EL (cell line): Measurements from ENCODE around the gene EGLN2.
"Not testable (repeated sequence)": the region's sequence is repeated elsewhere in the genome, so short reads cannot be mapped to it uniquely, and the experiment has no call there.

Experiments
- DNase-seq: peaks from one replicate; pipeline ENCODE4 v3.0.0-alpha.2; 2016

The EGLN2 gene

GRCh38 chr19:40802300-40803169 lies 3.5 kb downstream of the EGLN2 start:
- no peak for DNase-seq

DNA sequence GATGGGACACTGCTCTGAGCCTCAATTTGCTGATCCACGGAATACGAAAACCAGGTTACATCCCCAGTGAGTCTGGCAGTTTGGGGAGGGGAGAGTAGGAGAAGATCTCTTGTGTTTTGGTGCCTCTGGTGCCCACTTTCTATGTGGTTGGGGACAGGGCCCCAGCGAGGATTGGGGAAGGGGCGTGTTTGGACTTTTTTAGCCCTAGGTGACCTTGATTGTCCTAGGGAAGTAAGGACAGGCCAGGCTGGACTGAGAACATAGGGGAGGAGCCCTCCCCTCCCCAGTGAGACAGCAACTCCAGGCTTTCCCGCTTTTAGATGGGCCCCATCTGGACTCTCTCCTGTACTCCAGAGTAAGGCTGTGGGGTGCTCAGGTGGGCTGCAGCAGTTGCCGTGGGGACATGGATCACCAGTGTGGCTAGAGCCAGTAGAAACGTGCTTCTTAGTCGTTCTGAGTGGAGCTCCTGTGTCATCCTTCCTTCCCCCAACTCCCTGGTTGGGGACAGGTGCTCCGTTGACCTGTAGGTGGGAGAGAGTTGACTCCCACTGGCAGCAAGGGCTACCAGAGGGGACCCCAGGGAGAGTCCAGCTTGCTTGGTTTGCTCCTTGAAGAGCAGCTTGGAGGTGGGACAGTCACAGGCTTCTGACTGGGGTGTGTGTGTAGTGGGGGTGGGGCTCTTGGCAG lies 4.3 kb downstream of the EGLN2 start:
- DNase-seq, result no peak

GRCh38 chr19:40803857-40804782 lies 5.1 kb downstream of the EGLN2 start:
- no peak for DNase-seq

DNA sequence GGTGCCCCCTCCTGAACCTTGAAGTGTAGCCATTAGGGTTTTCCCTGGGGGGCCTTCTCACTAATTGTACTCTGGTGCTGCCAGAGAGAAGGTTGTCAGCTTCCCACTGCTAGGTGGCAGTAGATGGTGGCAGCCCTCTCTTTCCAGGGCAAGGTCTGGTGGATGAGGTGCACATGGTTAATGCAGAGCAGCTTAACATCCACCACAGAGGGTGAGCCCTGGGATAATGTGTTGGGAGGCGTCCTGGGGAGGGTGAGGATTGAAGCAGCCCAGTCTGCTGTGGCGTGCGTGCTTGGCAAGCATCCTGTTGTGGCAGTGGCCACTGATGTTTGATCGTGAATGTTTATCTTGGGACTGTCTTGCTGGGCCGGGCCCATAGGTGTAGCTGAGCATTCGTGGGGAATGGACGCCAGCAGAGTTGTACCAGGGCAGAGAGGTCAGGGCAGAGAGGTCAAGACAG lies 5.8 kb downstream of the EGLN2 start:
- DNase-seq, result no peak

DNA sequence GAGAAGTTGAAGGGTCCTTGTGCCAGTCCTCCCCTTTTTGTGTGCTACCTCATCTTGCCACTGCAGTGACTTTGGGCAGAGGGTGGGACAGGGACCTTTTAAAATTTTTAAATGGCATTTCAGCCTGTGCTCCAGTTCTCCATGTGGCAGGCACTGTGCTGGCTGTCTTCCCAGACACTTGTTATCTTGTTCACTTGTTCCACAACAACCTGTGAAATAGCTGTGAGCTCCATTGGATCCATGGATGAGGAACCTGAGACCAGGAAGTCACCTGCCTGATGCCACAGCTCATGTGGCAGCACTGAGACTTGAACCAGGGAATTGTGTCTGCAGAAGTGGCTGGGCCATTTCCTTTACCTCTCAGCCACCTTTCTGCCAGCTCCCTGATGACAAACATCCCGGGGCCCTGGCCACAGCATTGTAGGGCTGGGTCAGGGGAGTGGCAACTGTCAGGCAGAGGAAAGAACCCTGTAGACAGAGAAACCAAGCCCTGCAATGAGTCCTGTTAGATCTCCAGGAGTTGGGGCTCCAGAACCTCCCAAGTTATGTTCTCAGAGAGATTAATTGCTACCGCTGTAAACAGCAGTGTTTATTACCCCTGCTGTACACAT lies 6.4 kb downstream of the EGLN2 start:
- no peak for DNase-seq

- peak; percentile 92 for DNase-seq
Measured at GRCh38 chr19:40806423-40807146, 7.6 kb downstream of the EGLN2 start.

DNA sequence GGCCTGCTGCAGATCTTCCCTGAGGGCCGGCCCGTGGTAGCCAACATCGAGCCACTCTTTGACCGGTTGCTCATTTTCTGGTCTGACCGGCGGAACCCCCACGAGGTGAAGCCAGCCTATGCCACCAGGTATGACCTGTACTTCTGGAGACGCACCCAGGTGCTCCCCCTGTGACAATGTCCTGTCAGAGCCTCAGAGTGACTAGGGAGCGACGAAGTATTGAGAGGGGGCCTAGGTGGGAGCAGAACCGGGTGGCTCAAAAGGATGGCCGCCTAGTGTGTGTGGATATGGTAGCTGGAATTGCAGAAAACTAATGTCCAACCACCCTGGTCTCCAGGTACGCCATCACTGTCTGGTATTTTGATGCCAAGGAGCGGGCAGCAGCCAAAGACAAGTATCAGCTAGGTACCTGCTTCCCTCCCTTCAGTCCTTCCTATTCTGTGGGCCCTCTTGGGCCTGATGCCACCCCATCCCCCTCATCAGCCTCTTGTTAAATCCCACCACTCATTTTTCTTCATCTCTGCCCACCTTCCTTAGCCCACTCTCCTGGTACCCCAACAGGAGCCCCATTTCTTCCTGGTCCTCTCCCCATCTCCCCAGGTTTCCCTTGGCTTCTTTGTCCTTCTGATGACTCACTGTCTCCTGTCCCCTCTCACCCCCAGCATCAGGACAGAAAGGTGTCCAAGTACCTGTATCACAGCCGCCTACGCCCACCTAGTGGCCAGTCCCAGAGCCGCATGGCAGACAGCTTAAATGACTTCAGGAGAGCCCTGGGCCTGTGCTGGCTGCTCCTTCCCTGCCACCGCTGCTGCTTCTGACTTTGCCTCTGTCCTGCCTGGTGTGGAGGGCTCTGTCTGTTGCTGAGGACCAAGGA lies 8.4 kb downstream of the EGLN2 start:
- DNase-seq, result no peak

GRCh38 chr19:40808021-40808325 lies 9.0 kb downstream of the EGLN2 start:
- no peak for DNase-seq

DNA sequence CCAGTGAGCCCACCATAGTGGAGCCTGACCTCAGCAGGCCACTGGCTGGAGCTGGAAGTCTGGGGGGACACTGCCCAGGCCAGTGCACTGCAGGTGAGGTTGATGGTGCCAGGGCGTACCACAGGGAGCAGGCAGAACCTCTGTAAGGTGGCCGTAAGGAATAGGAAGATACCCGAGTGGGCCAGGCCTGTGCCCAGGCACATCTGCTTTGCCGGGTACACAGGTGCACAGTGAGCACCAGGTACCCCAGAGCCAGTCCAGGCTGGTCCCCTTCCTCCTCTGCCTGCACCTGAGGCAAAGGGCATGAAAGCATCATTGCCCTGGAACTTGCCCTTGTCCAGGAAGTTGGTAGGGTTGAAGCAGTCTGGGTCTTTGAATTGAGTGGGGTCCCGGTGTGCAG lies 9.5 kb downstream of the EGLN2 start:
- DNase-seq, result no peak

- DNase-seq, result no peak
Measured at GRCh38 chr19:40809358-40810086, 10.5 kb downstream of the EGLN2 start.

GRCh38 chr19:40810160-40810559 lies 11.2 kb downstream of the EGLN2 start:
- no peak for DNase-seq

- peak; percentile 85 for DNase-seq
Measured at GRCh38 chr19:40810649-40811408, 11.8 kb downstream of the EGLN2 start.

DNA sequence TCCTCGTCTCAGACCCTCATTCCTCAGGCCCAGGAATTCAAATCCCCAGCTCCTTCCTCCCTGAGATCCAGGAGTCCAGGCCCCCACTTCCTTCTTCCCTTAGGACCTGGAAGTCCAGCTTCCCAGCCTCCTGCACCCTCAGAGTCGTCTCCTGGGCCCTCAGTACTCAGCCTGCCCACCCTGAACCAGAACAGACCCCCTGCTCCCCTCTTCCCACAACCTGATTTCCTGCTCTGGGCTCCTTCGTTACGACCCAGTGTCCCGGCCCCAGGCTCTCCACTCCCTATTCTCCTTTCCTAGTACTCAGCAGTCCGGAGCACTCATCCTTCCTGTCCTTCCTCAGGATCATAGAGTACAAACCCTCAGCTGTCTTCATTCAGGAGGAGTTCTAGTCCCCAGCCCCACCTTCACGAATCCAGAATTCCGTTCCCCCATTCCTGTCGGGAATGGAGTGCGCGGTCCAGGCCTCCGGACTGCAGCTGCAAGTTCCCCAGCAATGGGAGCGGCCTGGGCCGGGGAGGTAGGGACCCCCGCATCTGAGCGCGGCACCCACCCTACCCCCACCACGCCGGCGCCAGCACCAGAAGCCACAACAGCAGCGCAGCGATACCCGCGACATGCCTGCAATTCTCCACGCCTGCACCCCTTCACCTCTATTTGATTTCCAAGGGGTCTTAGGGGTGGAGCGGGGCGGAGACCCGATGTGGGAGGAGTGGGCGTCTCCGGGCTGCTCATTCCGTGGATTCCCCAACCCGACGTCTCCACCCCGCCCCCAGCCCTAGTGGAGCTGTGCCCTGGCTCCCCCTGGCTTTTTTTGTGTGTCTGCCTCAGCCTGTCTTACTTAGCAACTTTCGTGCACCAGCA lies 12.7 kb downstream of the EGLN2 start:
- DNase-seq, result no peak

GRCh38 chr19:40812571-40812970 lies 13.6 kb downstream of the EGLN2 start:
- not testable (repeated sequence) for DNase-seq

GRCh38 chr19:40813182-40813581 lies 14.2 kb downstream of the EGLN2 start:
- no peak for DNase-seq

- no peak for DNase-seq
Measured at GRCh38 chr19:40815223-40815622, 16.2 kb downstream of the EGLN2 start.

DNA sequence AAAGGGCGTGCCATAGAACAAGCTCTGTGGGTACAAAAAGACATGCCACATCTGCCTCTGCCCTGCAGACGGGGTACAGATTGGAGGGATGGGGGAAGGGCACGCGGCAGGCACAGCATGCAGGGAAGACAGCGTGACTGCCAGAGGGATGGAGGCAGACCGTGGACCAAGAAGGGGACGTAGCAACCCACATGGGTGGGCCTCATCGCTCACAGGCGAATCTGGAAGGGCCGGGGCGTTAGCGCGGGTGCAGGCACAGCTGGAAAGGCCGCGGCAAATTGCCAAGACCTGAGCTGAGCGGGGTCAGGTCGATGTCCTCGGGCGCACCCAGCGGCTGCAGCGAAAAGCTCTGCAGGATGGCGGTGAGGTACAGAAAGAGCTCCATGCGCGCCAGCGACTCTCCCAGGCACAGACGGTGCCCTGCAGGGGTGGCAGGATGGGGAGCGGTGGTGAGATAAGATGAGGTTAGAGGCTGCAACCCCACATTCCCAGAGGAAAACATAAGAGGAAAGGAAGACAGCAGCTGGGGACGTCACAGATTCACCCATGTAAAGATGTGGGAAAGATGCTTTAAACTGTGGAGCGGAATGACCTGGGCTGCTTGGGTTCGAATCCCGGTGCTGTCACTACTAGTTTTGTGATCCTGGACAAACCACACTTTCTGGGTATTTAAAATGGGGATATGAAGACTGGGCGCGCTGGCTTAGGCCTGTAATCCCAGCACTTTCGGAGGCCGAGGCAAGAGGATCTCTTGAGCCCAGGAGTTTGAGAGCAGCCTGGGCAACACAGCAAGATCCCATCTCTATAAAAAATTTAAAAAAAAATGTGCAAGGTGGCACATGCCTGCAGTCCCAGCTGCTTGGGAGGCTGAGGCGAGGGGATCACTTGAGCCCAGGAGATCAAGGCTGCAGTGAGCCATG lies 19.7 kb downstream of the EGLN2 start:
- DNase-seq, result peak; percentile 45
